Spleen (tissue), 7 donors: ENCODE data around the gene MUC12.
"Not testable (repeated sequence)": the region's sequence is repeated elsewhere in the genome, so short reads cannot be mapped to it uniquely, and the experiment has no call there.

Source experiments
- POLR2A ChIP-seq, 3 donors: fragments of 450-650 bp; IDR thresholded peaks; one replicate each; pipeline ENCODE4 v1.5.1; 2017; ENCODE audit warnings: antibody characterized with exemption in 3 of 3, mild to moderate bottlenecking in 1 of 3
- TF ChIP-seq, protein P1 (sequence below), 11 experiments: fragments of 200-600 bp in 7 of 11; fragments of 450-650 bp in 4 of 11; sonication (generic) in 4 of 11; IDR thresholded peaks in 8 of 11; conservative IDR thresholded peaks in 3 of 11; 1 replicate in 7 of 11; 2 replicates in 4 of 11; pipeline versions ENCODE4 v1.4.0 to v1.8.0; 2016 to 2021; ENCODE audit warnings: antibody characterized with exemption in 11 of 11, inconsistent platforms in 4 of 11, mild to moderate bottlenecking in 1 of 11
- donor health status: DM: no; HTN: no; CAD: no; lungs with moderate emphysema.
- donor health status: DM: no; HTN: no; CAD: no.
- donor health status: DM: no; HTN: no; CAD: no.

DNA sequence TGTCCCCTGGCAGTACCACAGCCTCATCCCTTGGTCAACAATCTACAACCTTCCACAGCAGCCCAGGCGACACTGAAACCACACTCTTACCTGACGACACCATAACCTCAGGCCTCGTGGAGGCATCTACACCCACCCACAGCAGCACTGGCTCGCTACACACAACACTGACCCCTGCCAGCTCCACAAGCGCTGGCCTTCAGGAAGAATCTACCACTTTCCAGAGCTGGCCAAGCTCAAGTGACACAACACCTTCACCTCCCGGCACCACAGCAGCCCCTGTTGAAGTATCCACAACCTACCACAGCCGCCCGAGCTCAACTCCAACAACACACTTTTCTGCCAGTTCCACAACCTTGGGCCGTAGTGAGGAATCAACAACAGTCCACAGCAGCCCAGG lies 30.0 kb downstream of the MUC12 start:
- TF ChIP-seq POLR2A (IDR thresholded peaks at IDR 0.05), result not testable (repeated sequence)
- TF ChIP-seq, protein P1, sequence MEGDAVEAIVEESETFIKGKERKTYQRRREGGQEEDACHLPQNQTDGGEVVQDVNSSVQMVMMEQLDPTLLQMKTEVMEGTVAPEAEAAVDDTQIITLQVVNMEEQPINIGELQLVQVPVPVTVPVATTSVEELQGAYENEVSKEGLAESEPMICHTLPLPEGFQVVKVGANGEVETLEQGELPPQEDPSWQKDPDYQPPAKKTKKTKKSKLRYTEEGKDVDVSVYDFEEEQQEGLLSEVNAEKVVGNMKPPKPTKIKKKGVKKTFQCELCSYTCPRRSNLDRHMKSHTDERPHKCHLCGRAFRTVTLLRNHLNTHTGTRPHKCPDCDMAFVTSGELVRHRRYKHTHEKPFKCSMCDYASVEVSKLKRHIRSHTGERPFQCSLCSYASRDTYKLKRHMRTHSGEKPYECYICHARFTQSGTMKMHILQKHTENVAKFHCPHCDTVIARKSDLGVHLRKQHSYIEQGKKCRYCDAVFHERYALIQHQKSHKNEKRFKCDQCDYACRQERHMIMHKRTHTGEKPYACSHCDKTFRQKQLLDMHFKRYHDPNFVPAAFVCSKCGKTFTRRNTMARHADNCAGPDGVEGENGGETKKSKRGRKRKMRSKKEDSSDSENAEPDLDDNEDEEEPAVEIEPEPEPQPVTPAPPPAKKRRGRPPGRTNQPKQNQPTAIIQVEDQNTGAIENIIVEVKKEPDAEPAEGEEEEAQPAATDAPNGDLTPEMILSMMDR (IDR thresholded peaks at IDR 0.05 in 8 of 11, conservative IDR thresholded peaks at IDR 0.05 in 3 of 11), result not testable (repeated sequence)
